Islet precursor cell (in vitro differentiated cells): ENCODE results near the gene CD53.

ENCODE experiments used
- DNase-seq: peaks from one replicate; pipeline ENCODE4 v3.0.0-alpha.2; 2018

CD53 gene

GRCh38 chr1:110876748-110877341 is 3.9 kb downstream of the CD53 start:
- no peak for DNase-seq

DNA sequence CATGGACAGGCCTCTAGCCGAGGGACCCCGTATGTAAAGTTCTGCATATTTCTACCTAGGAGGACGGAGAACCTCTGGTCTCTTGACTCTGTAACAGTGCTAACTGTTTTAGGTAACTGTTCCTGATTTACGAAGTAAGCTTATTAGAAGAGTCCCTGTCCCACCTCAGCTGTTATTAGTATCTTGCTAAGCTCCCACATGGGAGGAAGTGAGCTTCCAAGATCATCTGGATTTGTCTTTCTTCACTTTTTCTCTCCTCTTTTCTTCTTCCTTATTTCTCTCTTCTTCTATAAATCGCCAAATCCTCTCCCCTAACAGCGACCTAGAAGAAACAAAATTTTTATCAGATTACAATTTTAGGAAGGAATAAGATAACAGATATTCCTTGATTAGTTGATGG is 4.4 kb downstream of the CD53 start:
- no peak for DNase-seq

DNA sequence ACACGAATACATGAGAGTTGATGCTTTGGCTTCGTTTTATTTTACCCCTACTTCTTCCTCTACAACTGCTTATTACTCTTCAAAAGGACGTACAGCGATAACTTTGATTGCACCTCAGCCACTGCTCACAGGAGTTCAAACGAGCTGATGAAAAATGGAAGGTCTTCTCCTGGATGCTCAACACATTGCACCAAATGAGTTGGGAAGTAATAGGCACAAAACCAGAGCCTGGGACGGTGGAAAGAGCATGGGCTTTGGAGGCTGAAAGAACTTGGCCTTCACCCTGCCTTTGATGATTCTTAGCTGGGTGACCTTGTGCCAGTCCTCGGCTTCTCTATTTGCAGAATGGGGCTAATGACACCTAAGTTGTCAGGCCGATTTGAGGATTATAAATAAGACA is 4.8 kb downstream of the CD53 start:
- no peak for DNase-seq

- DNase-seq, result no peak
Observed at GRCh38 chr1:110878591-110878990, 5.6 kb downstream of the CD53 start.

- DNase-seq, result no peak
Observed at GRCh38 chr1:110878993-110879392, 6.0 kb downstream of the CD53 start.

DNA sequence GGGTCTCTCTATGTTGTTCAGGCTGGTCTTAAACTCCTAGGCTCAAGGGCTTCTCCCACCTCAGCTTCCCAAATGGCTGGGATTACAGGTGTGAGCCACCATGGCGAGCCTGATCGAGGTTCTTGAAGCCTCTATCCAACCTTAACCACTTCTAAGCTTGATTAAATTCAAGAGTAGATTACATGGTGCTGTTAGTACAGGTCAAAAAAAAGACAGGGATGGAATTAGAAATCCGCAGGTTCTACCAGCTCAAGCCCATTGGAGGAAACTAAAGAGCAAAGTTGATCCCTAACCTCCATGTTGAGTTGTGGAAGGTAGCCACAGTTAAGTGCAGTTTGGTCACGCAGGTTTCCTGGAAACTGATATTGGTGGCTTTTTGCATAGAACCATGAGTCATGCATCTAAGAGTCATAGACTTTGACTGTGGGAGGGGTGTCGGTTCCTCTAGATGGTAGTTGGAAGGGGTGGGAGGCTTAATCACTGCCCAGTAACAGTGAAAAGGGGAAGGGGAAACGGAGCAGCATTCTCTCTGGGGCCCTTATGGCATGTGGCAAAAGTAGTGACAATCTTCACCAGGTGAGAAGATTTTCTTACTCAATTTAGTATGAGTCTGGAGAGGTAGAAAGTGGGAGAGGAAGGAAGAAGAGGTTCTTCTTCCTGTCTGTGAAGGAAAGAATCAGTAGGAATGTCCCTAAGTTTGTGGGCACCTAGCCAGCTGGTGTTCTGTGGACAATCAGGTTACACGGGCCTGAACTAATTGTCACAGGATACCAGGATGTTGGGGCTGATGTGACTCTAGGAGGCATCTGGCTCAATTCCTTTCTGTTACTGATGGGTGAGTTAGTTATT is 7.0 kb downstream of the CD53 start:
- DNase-seq, result no peak

- no peak for DNase-seq
Observed at GRCh38 chr1:110880708-110881374, 7.9 kb downstream of the CD53 start.

GRCh38 chr1:110888049-110888448 is 15.1 kb downstream of the CD53 start:
- DNase-seq, result no peak

DNA sequence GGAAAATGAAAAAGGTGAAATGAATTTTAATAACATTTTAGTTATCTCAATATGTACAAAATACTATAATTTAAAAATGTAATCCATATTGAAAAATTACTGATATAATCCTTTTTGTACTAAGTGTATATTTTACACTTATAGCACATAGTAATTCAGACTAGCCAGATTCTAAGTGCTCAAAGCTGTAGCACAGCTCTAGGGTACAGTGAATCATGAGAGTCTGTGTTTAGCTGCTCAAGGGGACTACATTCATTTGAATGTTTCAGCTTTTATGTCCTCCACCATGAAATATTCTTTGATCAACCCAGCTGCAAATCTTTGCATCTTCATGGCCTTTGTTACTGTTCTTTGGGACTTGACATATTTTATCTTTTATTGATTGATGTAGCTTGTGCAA is 15.7 kb downstream of the CD53 start:
- no peak for DNase-seq

GRCh38 chr1:110890474-110891196 is 17.7 kb downstream of the CD53 start:
- peak; percentile 68 for DNase-seq

DNA sequence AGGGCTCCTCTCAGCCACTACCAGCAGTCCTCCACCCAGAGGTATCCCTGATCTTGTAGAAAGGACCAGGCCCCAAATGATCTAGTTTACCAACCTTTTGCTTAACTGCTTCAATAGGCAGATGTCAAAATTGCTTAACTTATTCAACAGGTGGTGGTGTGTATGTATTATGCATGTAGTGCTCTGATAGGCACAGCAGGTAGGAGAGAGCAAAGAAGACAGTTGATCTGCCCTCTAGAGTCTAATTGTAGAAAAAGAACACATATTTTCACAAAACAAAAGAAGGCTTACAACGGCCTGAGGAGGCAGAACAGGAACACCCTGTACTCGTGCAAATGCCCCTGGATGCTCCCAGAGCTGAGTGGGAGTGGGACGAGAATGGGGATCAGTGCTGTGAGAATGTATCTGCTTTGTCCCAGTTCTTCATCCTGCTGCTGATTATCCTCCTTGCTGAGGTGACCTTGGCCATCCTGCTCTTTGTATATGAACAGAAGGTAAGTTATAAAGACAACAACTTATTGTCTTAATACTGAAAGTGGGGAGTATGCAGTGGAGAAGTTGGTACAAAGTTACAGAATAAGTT is 21.1 kb downstream of the CD53 start:
- no peak for DNase-seq

- DNase-seq, result no peak
Observed at GRCh38 chr1:110896090-110896489, 23.1 kb downstream of the CD53 start.

GRCh38 chr1:110897681-110898080 is 24.7 kb downstream of the CD53 start:
- DNase-seq, result no peak

DNA sequence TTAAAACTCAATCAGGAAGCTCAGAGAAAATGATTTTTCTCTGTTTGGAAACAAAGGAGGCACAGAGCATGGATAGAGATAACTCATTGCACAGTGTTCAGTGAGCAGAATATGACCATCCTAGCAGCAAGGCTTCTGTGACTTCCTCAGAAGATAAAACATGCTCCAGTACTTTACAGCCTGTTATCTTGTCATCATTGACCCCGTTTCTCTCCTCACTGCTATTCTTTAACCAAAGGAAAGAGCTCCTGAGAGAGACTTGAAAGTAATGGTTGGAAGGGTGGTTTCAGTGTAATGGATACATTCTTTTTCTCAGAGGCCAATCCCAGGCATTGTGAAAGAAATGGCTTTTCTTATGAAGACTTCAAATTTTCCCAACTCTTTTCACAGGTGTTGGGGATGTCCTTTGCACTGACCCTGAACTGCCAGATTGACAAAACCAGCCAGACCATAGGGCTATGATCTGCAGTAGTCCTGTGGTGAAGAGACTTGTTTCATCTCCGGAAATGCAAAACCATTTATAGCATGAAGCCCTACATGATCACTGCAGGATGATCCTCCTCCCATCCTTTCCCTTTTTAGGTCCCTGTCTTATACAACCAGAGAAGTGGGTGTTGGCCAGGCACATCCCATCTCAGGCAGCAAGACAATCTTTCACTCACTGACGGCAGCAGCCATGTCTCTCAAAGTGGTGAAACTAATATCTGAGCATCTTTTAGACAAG is 25.9 kb downstream of the CD53 start:
- DNase-seq, result no peak

GRCh38 chr1:110899458-110899843 is 26.5 kb downstream of the CD53 start:
- DNase-seq, result no peak

DNA sequence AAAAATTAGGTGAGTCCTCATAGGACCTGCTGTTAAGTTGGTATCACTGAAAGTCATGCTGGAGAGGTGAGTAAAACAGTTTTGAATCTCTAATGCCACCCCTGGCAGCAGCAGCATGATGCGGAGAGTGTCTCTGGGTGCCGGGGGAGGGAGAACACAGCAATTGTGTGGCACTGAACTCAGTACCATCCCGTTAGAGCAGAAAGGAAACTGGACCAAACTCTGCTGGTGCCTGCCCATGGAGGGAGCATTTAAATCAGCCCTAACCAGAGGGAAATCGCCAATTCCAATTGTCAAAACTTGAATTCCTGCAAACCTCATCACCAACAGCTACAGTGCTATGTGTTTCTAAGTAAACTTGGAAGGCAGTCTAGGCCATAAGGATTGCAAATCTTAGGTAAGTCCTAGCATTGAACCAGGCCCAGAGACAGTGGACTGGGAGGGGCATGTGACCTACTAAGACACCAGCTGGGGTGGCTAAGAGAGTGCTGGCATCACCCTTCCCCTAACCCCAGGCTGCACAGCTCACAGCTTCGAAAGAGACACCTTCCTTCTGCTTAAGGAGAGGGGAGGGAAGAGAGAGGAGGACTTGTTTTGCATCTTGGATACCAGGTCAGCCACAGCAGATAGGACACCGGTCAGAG is 30.0 kb downstream of the CD53 start:
- no peak for DNase-seq

DNA sequence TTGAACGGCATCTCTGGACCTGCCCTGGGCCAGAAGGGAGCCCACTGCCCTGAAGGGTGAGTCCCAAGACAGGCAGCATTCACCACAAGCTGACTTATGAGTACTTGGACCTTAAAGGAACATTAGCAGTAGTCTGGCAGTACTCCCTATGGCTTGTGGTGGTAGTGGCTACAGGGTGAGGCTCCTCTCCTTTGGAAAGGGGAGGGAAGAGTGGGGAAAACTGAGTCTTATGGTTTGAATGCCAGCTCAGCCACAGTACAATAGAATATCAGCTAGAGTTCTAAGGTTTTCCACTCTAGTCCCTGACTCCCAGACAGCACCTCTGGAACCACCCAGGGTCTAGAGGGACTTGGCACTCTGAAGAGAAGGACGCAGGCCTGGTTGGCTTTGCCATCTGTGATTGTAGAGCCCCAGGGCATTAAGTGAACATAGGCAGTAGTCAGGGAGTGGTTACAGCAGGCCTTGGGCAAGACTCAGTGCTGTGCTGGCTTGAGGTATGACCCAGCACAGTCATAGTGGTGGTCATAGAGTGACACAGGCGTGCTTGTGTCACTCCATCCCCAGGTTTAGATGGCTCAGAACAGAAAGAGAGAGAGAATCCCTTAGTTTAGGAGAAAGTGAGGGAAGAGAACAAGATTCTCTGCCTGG is 31.0 kb downstream of the CD53 start:
- no peak for DNase-seq

DNA sequence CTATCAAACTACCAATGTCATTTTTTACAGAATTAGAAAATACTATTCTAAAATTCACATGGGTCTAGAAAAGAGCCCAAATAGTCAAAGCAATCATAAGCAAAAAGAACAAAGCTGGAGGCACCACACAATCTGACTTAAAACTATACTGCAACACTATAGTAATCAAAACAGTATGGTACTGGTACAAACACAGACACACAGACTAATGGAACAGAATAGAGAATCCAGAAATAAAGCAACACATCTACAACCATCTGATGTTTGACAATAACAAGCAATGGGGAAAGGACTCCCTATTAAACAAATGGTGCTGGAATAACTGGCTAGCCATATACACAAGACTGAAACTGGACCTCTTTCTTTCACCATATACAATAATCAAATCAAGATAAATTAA is 39.8 kb downstream of the CD53 start:
- no peak for DNase-seq

DNA sequence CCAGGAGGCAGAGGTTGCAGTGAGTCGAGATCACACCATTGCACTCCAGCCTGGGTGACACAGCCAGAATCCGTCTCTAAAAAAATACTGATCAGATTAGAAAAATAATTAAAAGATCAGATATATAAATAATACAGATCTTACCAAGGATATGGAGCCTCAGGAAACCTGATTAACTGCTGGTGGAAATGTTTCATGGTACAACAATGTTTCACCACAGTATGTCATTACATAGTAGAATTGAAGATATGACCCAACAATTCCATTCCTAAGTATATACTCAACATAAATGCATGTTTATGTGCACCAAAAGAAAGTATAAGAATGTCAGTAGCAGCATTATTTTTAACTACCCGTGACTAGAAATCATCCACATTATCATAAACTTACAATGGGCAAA is 41.7 kb downstream of the CD53 start:
- no peak for DNase-seq

DNA sequence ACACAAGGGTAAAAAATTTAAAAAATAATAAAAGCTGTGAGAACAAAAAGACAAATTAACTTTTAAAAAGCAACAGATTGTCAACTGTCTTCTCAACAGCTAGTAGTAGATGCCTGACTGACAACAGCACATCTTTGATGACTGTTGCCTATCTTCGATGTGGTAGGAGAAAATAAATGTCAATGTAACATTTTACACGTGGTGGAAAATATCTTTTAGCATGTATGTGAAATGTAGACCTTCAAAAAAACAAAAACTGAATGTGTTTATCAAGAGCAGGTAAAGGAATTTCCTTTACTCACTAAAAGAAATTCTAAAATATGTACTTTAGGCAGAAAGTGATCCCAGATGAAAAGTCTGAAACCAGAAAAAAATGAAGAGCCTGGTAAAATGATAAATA is 42.9 kb downstream of the CD53 start:
- no peak for DNase-seq

GRCh38 chr1:110916274-110916668 is 43.3 kb downstream of the CD53 start:
- no peak for DNase-seq
